GM19452 (cell line): Measurements from ENCODE around the gene SMURF1.

Source experiments
- ATAC-seq: cut with Tn5 transposase; IDR thresholded peaks from one replicate; pipeline ENCODE4 v1.9.1; 2021; ENCODE audit not compliant: unreplicated experiment

Gene SMURF1

GRCh38 chr7:98993024-98993897 is 150.6 kb downstream of the SMURF1 start:
- no peak for ATAC-seq

GRCh38 chr7:98992076-98992475 is 151.8 kb downstream of the SMURF1 start:
- ATAC-seq = no peak

GRCh38 chr7:98991141-98991540 is 152.8 kb downstream of the SMURF1 start:
- ATAC-seq = no peak

GRCh38 chr7:98990356-98990755 is 153.6 kb downstream of the SMURF1 start:
- no peak for ATAC-seq

GRCh38 chr7:98988641-98989040 is 155.3 kb downstream of the SMURF1 start:
- ATAC-seq = no peak

GRCh38 chr7:98985945-98986344 is 158.0 kb downstream of the SMURF1 start:
- ATAC-seq = no peak

GRCh38 chr7:98985406-98985805 is 158.5 kb downstream of the SMURF1 start:
- no peak for ATAC-seq

- ATAC-seq = no peak
Measured at GRCh38 chr7:98984126-98984525, 159.8 kb downstream of the SMURF1 start.

- no peak for ATAC-seq
Measured at GRCh38 chr7:98982686-98983085, 161.2 kb downstream of the SMURF1 start.

GRCh38 chr7:98981701-98982100 is 162.2 kb downstream of the SMURF1 start:
- no peak for ATAC-seq

- no peak for ATAC-seq
Measured at GRCh38 chr7:98978672-98979071, 165.2 kb downstream of the SMURF1 start.
